Measurements from ENCODE around the gene ATP10B. TPM values are rescaled to one million over a fixed set of nuclear protein-coding genes. Genes with fewer than 3 reads are reported as not detected.
"Not testable (repeated sequence)": the region's sequence is repeated elsewhere in the genome, so short reads cannot be mapped to it uniquely, and the experiment has no call there.

ATP10B gene
- total RNA-seq, 1 donor: not detected

DNA sequence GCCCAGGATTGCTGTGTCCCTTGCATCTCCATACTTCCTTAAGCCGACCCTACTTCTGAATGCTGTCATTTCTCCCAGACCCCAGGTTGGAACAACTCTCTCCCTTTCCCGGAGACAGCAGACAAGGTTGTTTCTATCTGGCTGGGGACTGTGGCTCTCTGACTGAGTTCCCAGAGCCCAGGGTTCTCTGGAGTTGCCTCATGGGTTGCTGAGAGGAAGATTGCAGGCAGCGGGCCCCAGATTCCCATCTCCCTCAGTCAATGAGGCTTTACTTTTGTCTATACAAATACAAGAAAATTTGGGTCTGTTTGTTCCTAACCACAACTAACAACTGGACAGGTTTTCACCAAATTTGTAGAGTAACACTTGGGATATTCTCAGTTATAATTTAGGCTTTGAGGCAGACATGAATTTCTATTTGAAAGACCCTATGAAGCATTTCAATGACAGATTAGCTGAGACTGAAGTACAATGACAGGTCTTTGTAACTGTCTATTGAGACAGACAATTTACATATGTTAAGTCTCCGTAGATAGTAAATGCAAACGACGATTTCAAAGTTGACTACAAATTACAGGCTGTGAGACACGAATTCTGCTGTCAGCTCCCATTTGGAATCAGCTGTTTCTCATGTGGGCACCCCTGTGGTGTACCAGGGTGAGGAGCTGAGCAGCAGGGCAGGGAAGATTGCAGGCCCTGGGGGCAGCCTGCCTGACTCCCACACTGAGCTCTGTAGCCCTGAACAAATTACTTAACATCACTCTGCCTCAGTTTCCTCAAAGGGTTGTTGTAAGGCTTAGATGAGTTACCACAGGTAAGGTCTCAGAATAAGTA, 107.5 kb downstream of the ATP10B start:
- no peak overlapping the region for H3K4me3 ChIP-seq (ENCODE audit: low read depth, low read length)
- TF ChIP-seq CTCF (IDR thresholded peaks at IDR 0.05; ENCODE audit: insufficient read depth, low read depth, low read length): no peak
- DNase-seq (ENCODE audit: low read depth): no peak

GRCh38 chr5:160743027-160743426, 109.0 kb downstream of the ATP10B start:
- no peak for DNase-seq (ENCODE audit: low read depth)
- no peak overlapping the region for H3K4me3 ChIP-seq (ENCODE audit: low read depth, low read length)
- no peak for TF ChIP-seq CTCF (IDR thresholded peaks at IDR 0.05; ENCODE audit: insufficient read depth, low read depth, low read length)

DNA sequence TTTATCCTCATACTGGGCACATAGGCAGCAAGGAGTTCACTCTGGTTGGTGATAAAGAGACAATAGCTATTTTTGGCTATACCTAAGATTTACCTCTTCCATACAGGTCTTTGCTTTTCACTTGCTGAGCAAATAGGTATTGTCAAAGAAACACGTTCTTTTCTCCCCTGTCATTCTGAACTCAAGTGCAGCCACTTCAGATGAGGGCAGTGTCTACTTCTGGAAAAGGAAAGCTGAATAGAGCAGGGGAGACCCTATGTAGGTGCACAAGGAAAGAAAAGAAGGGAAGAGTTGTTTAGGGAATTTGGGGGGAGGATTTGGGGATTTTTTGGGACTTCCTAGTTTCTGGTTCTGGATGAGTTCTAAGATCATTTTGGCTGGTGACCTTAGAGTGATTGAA, 109.6 kb downstream of the ATP10B start:
- H3K4me3 ChIP-seq (ENCODE audit: low read depth, low read length): no peak overlapping the region
- DNase-seq (ENCODE audit: low read depth): no peak
- no peak for TF ChIP-seq CTCF (IDR thresholded peaks at IDR 0.05; ENCODE audit: insufficient read depth, low read depth, low read length)

DNA sequence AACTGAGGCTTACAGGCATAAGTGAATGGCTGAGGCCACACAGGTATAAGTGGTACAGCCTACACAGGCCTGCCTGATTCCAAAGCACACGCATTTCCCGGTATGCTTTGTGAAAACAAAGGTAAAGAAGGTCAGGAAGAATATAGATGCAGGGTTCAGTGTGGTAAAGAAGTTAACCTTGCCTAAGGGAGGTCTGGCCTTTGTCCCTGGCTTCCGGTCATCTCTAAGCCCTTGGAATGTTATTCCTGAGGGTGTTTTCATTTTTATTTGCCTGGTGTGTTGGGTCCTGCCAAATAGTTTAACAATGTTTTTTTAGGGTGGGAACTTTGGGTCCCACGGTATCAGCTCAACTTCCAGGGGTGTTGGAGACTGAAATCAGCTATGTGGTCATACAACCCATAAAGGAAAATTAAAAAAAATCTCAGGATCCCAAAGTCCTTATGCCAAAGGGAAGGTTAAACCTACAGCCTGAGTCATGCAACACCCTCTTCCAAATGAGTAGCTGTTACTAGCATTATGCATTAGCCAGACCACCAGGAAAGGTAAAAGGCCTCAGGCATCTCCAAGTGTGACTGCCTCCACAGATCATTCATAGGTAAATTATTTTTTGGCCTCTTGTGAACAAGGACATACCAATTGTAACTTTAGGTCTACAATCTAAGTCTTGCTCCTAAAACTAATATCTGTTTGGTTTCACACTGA, 124.6 kb downstream of the ATP10B start:
- no peak for TF ChIP-seq CTCF (IDR thresholded peaks at IDR 0.05; ENCODE audit: insufficient read depth, low read depth, low read length)
- no peak overlapping the region for H3K4me3 ChIP-seq (ENCODE audit: low read depth, low read length)
- DNase-seq (ENCODE audit: low read depth): no peak

DNA sequence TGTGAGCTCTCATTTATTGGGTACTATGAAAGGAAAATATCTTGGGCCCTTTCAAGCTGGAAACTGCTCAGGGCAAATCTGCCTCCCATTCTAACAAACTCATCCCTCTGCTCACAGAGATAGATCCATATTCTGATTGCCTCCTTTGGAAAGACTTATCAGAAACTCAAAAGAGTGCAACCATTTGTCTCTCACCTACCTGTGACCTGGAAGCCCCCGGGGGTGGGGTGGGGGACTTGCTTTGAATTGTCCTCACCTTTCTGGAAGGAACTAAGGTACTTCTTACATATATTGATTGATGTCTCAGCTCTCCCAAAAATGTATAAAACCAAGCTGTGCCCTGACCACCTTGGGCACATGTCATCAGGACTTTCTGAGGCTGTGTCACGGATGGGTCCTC, 125.3 kb downstream of the ATP10B start:
- TF ChIP-seq CTCF (IDR thresholded peaks at IDR 0.05; ENCODE audit: insufficient read depth, low read depth, low read length): no peak
- no peak overlapping the region for H3K4me3 ChIP-seq (ENCODE audit: low read depth, low read length)
- no peak for DNase-seq (ENCODE audit: low read depth)

GRCh38 chr5:160720822-160721221, 131.2 kb downstream of the ATP10B start:
- no peak overlapping the region for H3K4me3 ChIP-seq (ENCODE audit: low read depth, low read length)
- no peak for DNase-seq (ENCODE audit: low read depth)

DNA sequence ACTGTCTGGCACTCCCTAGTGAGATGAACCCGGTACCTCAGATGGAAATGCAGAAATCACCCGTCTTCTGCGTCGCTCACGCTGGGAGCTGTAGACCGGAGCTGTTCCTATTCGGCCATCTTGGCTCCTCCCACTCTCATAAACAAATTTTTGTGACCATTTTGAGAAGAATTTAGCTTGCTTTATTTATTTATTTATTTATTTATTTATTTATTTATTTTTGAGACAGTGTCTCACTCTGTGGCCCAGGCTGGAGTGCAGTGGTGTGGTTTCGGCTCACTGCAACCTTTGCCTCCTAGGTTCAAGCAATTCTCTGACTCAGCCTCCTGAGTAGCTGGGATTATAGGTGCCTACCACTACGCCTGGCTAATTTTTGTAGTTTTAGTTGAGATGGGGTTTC, 136.5 kb downstream of the ATP10B start:
- H3K4me3 ChIP-seq (ENCODE audit: low read depth, low read length); DNase-seq (ENCODE audit: low read depth): not testable (repeated sequence)

More at GRCh38 chr5:160720822-160721221, 131.2 kb downstream of the ATP10B start:
- TF ChIP-seq CTCF (IDR thresholded peaks at IDR 0.05; ENCODE audit: insufficient read depth, low read depth, low read length): no peak
